ENCODE data around the gene EMILIN2. TPM values are rescaled to one million over a fixed set of nuclear protein-coding genes. Genes with fewer than 3 reads are reported as not detected.

Gene EMILIN2
- total and polyA plus RNA-seq, 2 of the 8 experiments (the other 6 are each of a cell fraction or from before 2014, with no cell fraction given), result 6.0 to 7.5 TPM

DNA sequence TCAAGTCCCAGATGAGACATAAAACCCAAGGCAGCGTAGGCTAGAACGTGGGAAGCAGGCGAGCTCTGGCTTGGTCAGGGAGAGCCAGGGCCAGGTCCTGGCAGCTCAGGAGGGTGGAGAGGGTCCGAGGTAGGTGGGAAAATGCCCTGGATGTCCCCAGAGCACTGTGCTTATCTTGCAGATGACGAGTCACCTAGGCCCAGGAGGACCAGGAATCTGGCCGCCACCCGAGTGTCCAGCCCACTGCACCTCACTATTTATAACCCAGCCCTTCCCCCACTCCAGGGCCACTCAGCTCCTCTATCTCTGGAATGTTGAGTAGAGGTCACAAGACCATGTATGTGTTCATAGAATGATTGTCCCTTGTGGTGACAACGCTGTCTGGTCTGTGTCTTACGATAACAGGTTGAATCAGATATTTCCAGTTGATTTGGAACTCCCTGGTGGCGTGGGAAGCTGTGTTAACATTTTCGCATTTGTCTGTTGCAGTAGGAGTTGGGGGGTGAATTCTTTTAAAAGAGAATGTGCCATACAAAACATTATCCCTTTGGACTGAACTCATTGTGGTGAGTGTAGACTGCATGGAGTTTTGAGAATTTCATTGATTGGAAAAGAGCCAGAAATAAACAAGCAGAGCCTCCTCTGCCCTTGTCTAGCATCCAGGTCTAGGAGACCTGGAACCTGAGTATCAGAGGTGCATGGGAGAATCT is 47.5 kb downstream of the EMILIN2 start (continued):
- TF ChIP-seq, protein P1, sequence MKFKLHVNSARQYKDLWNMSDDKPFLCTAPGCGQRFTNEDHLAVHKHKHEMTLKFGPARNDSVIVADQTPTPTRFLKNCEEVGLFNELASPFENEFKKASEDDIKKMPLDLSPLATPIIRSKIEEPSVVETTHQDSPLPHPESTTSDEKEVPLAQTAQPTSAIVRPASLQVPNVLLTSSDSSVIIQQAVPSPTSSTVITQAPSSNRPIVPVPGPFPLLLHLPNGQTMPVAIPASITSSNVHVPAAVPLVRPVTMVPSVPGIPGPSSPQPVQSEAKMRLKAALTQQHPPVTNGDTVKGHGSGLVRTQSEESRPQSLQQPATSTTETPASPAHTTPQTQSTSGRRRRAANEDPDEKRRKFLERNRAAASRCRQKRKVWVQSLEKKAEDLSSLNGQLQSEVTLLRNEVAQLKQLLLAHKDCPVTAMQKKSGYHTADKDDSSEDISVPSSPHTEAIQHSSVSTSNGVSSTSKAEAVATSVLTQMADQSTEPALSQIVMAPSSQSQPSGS (IDR thresholded peaks at IDR 0.05; ENCODE audit: low read length), result no peak
- TF ChIP-seq FOSL1 (IDR thresholded peaks at IDR 0.05; ENCODE audit: insufficient read depth, low read depth, low read length) (no peak), BACH1 (IDR thresholded peaks at IDR 0.05; ENCODE audit: low read length) (no peak), TCF12 (IDR thresholded peaks at IDR 0.05; ENCODE audit: low read depth, low read length) (no peak), CBX5 (IDR thresholded peaks at IDR 0.05; ENCODE audit: low read depth, low read length) (no peak), SUZ12 (IDR thresholded peaks at IDR 0.05; ENCODE audit: low read length) (no peak), RBBP5 (IDR thresholded peaks at IDR 0.05; ENCODE audit: borderline replicate concordance, low read depth, low read length) (no peak)
- TF ChIP-seq, protein P2, sequence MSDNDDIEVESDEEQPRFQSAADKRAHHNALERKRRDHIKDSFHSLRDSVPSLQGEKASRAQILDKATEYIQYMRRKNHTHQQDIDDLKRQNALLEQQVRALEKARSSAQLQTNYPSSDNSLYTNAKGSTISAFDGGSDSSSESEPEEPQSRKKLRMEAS (IDR thresholded peaks at IDR 0.05), result no peak
